HG03521 (cell line): ENCODE measurements around the gene U2AF2.
"Not testable (repeated sequence)": the region's sequence is repeated elsewhere in the genome, so short reads cannot be mapped to it uniquely, and the experiment has no call there.

Experiments
- ATAC-seq: cut with Tn5 transposase; IDR thresholded peaks from one replicate; pipeline ENCODE4 v1.9.1; 2021; ENCODE audit warnings: mild to moderate bottlenecking, moderate library complexity; ENCODE audit not compliant: unreplicated experiment

Gene U2AF2

DNA sequence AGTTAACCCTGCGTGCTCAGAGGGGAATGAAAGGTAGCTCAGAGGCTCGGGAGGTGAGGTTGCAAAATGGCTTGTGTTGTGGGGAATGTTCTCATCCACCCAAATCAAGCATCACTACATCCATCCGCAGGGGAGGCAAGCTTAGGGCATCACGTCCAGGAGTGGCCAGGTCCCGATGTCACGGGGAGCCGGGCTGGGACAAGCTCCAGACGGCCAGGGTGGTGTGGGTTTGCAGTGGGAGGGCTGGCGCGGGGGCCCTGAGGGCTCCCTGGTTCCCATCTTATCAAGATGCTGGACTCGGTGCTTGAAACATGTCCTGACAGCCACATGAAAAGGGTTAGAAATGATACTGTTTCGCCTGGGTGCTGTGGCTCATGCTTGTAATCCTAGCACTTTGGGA is 46.0 kb downstream of the U2AF2 start:
- ATAC-seq: no peak

DNA sequence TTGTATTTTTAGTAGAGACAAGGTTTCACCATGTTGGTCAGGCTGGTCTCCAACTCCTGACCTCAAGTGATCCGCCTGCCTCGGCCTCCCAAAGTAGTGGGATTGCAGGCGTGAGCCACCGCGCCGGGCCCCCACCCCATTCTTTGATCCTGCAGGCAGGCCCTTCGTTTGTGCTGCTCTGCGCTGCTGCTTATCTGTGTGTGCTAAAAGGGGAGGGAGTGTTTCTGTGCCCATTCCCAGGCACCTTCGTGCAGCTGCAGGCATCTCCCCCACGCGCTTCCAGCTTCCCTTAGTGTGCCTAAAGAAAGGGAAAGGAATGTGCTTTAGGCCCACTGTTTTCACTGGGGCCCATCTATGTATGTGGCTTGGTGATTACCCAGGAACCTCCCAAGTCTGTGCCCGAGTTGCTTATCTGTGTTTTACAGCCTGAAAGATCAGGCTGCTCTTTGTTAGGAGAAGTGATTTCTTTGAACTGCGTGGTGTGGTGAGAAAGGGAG is 47.3 kb downstream of the U2AF2 start:
- ATAC-seq: no peak

DNA sequence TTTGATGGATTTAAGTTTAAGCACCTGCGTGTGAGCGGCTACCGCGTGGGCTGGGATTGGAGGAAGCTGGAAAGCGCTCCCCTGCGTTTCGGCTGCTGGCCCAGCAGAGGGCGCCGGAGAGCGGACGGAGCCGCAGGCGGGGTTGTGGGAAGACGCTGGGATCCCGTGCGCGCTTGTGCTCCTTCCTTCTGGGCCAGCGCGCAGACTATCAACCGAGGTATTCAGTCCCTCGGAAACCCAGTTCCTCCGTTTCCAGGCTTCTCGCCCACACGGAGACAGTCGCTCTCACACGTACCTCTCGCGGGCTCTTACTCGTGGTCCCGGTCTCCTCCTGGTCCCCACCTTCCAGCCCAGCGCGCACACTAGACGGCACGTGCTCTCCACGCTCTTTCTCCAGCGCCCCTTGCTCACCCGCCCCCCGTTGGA is 49.0 kb downstream of the U2AF2 start:
- no peak for ATAC-seq

DNA sequence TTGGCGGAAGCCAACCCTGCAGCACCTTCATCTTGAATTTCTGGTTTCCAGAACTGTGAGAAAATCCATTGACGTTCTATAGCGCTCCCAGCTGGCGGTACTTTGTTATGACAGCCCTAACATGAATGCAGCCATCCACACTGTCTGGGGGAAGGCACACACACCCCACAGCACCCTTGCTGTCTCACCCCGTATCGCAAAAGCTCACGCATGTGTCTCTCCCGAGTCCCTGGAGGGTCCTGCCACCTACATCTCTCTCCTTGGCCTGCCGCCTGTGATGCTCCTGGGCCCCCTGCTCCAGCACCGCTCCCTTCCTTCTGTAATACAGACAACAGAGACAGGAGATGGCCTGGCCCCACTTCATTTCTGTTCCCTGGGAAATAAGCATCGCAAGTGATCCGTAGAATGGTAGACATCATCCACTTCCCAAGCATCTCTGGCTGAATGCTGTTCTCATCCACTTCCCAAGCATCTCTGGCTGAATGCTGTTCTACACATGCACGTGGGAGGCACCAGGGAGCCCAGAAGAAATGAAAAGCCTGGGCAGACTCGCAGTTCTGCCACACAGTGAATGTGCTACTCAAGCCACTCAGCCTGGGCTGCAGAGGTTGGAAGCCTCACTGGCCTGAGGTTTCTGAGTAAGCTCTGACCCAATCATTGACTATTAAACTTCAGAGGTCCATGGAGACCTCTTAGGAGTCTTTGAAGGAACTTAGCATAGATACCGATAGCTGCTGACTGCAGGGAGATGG is 49.8 kb downstream of the U2AF2 start:
- no peak for ATAC-seq

DNA sequence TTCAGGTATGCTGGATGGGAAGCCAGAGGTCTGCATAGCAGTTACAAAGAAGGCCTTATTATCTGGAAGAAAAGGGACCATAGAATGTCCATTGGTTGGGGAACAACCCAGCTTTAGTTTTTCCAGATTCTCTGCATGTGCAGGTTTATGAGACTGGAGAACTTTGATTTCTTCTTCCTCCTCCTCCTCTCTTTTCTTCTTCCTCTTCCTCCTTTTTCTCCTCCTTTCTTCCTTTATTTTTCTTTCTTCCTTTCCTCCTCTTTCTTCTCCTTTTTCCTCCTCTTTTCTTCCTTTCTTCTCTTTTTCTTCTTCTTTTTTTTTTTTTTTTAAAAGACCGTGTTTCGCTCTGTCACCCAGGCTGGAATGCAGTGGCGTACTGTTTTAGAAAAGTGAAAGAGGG is 51.1 kb downstream of the U2AF2 start:
- no peak for ATAC-seq

DNA sequence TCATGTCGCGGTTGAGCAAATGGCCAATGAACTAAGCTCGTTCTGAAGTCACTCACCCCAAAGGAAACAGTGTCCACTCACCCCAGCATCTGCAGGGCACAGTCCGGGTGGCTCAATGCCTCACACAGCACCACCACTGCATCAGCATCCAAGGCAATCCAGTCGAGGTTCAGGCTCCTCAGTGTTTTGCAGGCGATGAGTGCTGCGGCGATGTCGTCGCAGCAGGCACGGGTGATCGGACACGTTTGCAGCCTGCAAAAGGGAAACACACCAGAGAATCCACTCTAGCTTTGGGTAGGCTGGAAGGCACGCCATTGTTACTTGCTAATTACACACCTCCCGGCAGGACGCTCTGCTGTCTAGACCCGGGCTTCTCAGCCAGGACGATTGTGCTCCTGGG is 56.9 kb downstream of the U2AF2 start:
- ATAC-seq: no peak

DNA sequence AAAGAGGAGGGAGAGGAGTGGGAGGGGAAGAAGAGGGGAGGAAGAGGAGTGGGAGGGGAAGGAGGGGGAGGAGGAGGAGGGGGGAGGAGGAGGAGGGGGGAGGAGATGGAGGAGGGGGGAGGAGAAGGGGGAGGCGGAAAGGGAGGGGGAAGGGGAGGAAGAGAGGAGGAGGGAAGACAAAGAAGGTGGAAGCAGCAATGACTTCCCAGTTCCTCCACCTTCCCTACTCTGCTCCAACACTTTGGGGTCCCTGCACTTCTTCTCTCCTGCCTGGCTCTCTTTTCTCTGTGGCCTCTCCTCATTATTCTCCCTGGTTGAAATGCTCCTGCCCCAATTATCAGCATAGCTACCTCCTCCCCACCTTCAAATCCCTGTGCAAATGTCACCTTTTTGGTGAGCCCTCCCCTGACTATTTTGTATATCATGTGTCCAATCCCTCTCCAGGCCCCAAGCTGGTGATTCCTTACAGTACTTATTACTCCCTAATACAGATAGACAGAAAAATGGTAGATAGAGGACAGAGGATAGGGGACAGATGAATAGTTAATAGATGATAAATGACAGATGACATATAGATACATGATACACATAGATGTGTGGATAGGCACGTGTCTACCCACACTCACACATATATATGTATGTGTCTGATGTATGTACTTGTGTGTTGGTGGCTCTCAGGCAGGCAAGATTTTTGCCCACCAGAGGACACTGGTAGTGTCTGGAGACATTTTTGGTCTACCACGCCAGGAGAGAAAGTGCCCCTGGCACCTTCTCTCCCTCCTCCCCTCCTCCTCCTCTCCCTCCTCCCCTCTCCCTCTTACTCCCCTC is 58.2 kb downstream of the U2AF2 start:
- no peak for ATAC-seq

DNA sequence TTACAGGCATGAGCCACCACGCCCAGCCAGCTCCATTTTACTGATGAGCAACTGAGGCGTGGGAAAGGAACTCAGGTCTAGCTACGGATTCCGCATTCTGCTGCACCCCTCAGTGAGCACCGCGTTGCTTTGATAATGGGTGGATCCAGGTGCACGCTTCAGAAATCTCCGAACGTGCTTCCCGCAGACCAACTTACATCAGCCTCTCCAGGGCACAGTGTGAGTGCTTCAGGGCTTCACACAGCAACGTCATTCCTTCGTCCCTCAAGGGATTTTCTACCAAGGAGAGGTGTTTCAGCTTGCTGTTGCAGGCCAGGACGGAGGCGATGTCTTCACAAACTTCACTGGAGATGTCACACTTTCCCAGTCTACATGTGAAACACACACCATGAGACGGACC is 61.7 kb downstream of the U2AF2 start:
- ATAC-seq: no peak

DNA sequence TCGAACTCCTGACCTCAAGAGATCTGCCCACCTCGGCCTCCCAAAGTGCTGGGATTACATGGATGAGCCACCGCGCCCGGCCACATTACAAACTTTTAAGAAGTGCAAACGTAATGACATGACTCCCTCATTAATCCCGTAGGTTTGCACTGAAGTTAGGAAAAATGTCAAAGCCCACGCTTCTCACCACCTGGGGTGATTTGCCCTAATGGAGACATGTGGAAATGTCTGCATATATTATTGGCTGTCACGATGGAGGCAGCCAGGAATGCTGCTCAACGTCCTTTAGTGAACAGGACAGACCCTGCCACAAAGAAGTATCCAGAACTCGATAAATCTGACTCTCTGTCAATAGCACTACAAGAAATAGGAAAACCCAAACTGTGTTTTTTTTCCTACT is 62.4 kb downstream of the U2AF2 start:
- ATAC-seq: no peak

DNA sequence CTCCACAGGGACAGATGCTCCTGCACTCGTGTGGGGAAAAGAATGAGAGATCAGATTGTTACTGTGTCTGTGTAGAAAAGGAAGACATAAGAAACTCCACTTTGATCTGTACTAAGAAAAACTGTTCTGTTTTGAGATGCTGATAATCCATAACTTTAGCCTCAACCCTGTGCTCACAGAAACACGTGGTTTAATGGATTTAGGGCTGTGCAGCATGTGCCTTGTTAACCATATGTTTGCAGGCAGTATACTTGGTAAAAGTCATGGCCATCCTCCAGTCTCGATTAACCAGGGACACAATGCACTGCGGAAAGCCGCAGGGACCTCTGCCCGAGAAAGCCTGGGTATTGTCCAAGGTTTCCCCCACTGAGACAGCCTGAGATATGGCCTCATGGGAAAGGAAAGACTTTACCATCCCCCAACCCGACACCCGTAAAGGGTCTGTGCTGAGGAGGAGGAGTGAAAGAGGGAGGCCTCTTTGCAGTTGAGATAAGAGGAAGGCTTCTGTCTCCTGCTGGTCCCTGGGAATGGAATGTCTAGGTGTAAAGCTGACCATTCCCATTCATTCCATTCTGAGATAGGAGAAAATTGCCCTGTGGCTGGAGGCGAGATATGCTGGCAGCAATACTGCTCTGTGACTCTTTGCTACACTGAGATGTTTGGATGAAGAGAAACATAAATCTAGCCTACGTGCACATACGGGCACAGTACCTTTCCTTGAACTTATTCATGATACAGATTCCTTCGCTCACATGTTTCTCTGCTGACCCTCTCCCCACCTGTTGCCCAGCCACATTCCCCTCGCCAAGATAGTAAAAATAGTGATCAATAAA is 63.3 kb downstream of the U2AF2 start:
- ATAC-seq: not testable (repeated sequence)

DNA sequence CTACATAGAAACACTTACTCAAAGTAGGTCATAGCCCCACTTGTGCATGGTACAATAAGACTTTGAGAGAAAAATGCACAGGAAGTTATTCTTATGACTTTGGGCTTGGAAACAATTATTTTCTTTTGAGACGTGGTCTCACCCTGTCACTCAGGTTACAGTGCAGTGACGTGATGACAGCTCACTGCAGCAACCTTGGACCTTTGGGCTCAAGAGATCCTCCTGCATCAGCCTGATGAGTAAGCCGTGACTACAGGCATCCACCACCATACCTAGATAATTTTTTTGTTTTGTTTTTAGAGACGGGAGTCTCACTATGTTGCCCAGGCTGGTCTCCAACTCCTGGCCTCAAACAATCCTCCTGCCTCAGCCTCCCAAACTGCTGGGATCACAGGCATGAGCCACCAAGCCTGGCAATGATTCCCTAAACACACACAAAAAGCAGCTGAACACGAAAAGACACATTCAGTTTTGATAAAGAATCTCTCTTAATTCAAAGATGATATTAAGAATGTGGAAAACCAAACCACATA is 65.4 kb downstream of the U2AF2 start:
- ATAC-seq: no peak

DNA sequence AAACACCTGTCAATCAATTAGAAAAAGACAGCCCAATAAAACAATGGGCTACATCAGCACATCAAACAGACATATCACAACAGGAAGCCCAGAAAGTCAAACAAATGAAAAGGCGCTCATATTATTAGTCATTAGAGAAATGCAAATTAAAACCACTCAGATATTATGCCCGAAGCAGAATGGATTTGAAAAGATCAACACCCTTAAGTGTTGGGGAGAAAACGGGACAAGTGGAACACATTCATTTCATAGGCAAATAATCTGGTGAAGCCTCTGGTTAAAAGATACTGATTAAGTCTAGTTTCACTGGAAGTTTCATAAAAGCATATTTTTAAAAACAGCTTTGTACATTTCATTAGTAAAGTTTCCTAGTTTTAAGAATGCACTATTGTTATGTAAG is 66.0 kb downstream of the U2AF2 start:
- no peak for ATAC-seq

DNA sequence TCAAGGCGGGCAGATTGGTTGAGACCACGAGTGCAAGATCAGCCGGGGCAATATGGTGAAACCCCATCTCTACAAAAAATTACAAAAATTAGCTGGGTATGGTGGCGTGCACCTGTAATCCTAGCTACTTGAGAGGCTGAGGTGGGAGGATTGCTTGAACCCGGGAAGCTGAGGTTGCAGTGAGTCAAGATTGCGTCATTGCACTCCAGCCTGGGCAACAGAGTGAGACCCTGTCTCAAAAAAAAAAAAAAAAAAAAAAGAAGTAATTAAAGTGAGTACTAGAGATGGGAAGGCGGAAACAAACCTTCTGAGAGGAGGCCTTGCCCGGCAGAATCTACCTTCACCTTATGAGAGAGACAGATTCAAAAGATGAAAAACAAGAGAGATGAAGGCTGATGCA is 68.7 kb downstream of the U2AF2 start:
- no peak for ATAC-seq
